SK-N-SH (cell line): ENCODE results near the gene ADAMTS1. TPM values are rescaled to one million over a fixed set of nuclear protein-coding genes. Genes with fewer than 3 reads are reported as not detected.

Experiments
- CTCF ChIA-PET: fragments of 300-600, 350-600 bp; formaldehyde crosslinking; extraction: SDS; loops from one replicate; lab custom pipeline; 2021; lab: Yijun Ruan, JAX
- POLR2A ChIA-PET: fragments of 350-600 bp; sonication (Branson Sonifier 250); formaldehyde crosslinking; extraction: SDS; loops from one replicate; lab custom pipeline; 2020; ENCODE audit warnings: antibody characterized with exemption, inconsistent platforms; lab: Yijun Ruan, JAX
- DNase-seq: peaks from one replicate; pipeline ENCODE4 v3.0.0; 2012
- H2AFZ ChIP-seq: fragments of 200-600 bp; sonication (generic); 2 replicates; pipeline ENCODE4 v1.8.1; 2016; ENCODE audit warnings: antibody characterized with exemption, mild to moderate bottlenecking, low read depth
- H3F3A ChIP-seq: fragments of 200-600 bp; sonication (generic); replicated peaks from 2 replicates; pipeline ENCODE3; 2016; ENCODE audit warnings: antibody characterized with exemption, mild to moderate bottlenecking; ENCODE audit not compliant: insufficient read depth
- H3K27ac ChIP-seq, 2 experiments: fragments of 200-500 bp in 1 of 2; fragments of 200-600 bp in 1 of 2; sonication (Bioruptor generic) in 1 of 2; sonication (generic), shearing (Covaris generic) in 1 of 2; 2 replicates each; pipeline versions ENCODE4 v1.5.1 to v1.6.1; 2014 to 2016; ENCODE audit warnings: low read depth in 2 of 2, inconsistent platforms in 1 of 2, low read length in 1 of 2, mild to moderate bottlenecking in 1 of 2, mixed read lengths in 1 of 2
- H3K27me3 ChIP-seq: fragments of 200-600 bp; sonication (generic), shearing (Covaris generic); 2 replicates; pipeline ENCODE4 v1.6.1; 2016; ENCODE audit warnings: mixed run types; ENCODE audit not compliant: insufficient read depth
- H3K36me3 ChIP-seq, 2 experiments: fragments of 200-500 bp in 1 of 2; fragments of 200-600 bp in 1 of 2; sonication (Bioruptor generic) in 1 of 2; sonication (generic) in 1 of 2; replicated peaks in 1 of 2; 2 replicates each; pipeline versions ENCODE3 to v1.5.1; 2014 to 2016; ENCODE audit warnings: low read length in 1 of 2, mild to moderate bottlenecking in 1 of 2; ENCODE audit not compliant: insufficient read depth in 2 of 2, control insufficient read depth in 1 of 2
- H3K4me1 ChIP-seq, 2 experiments: fragments of 200-500 bp in 1 of 2; fragments of 200-600 bp in 1 of 2; sonication (Bioruptor generic) in 1 of 2; sonication (generic), shearing (Covaris generic) in 1 of 2; 2 replicates each; pipeline versions ENCODE4 v1.5.1 to v1.6.1; 2014 to 2016; ENCODE audit warnings: low read depth in 1 of 2, low read length in 1 of 2, mixed run types in 1 of 2; ENCODE audit not compliant: insufficient read depth in 2 of 2, control insufficient read depth in 1 of 2
- H3K4me2 ChIP-seq: fragments of 200-600 bp; sonication (generic), shearing (Covaris generic); 2 replicates; pipeline ENCODE4 v1.6.1; 2017; ENCODE audit warnings: mixed run types
- H3K4me3 ChIP-seq, 2 experiments: fragments of 200-500 bp in 1 of 2; fragments of 200-600 bp in 1 of 2; sonication (Bioruptor generic) in 1 of 2; sonication (generic), shearing (Covaris generic) in 1 of 2; 2 replicates each; pipeline versions ENCODE4 v1.5.1 to v1.8.1; 2014 to 2016; ENCODE audit warnings: low read depth in 2 of 2, inconsistent platforms in 1 of 2, low read length in 1 of 2, mild to moderate bottlenecking in 1 of 2, mixed read lengths in 1 of 2, moderate library complexity in 1 of 2
- H3K79me2 ChIP-seq: fragments of 200-600 bp; sonication (generic); 2 replicates; pipeline ENCODE4 v1.8.1; 2017; ENCODE audit warnings: mild to moderate bottlenecking; ENCODE audit not compliant: insufficient read depth
- H3K9ac ChIP-seq: fragments of 200-600 bp; sonication (generic); 2 replicates; pipeline ENCODE4 v1.6.1; 2017; ENCODE audit warnings: mixed run types
- H3K9me2 ChIP-seq: fragments of 200-600 bp; sonication (generic); 2 replicates; pipeline ENCODE4 v1.6.1; 2017; ENCODE audit warnings: mixed run types
- H3K9me3 ChIP-seq: fragments of 200-600 bp; sonication (generic); 2 replicates; pipeline ENCODE4 v1.6.1; 2017; ENCODE audit warnings: mixed run types, mild to moderate bottlenecking, moderate library complexity
- H4K20me1 ChIP-seq: fragments of 200-600 bp; sonication (generic); 2 replicates; pipeline ENCODE4 v1.6.1; 2017; ENCODE audit warnings: mild to moderate bottlenecking, mixed run types; ENCODE audit not compliant: insufficient read depth
- ELF1 ChIP-seq: IDR thresholded peaks from 2 replicates; pipeline ENCODE4 v1.4.0; 2012
- EP300 ChIP-seq, 2 experiments: IDR thresholded peaks; 2 replicates each; pipeline versions ENCODE4 v1.4.0 to v1.6.1; 2012; ENCODE audit warnings: borderline replicate concordance in 1 of 2, low read depth in 1 of 2, low read length in 1 of 2
- FOSL2 ChIP-seq: IDR thresholded peaks from 2 replicates; pipeline ENCODE4 v1.4.0; 2012; ENCODE audit warnings: low read depth, mild to moderate bottlenecking, moderate library complexity, borderline replicate concordance
- FOXM1 ChIP-seq: IDR thresholded peaks from 2 replicates; pipeline ENCODE4 v1.4.0; 2012; ENCODE audit warnings: low read depth, mild to moderate bottlenecking
- GATA2 ChIP-seq: sonication (generic); formaldehyde crosslinking; IDR thresholded peaks from 2 replicates; pipeline ENCODE4 v1.5.0; 2020; ENCODE audit warnings: mild to moderate bottlenecking, missing genetic modification reagents
- JUND ChIP-seq: IDR thresholded peaks from 2 replicates; pipeline ENCODE4 v1.4.0; 2012
- MEF2A ChIP-seq: IDR thresholded peaks from 2 replicates; pipeline ENCODE4 v1.4.0; 2012; ENCODE audit warnings: low read depth, borderline replicate concordance
- MXI1 ChIP-seq: IDR thresholded peaks from 2 replicates; pipeline ENCODE4 v1.6.1; 2012; ENCODE audit warnings: mild to moderate bottlenecking, low read depth, low read length, improper control_type of control experiment
- NFIC ChIP-seq: IDR thresholded peaks from 2 replicates; pipeline ENCODE4 v1.4.0; 2012; ENCODE audit warnings: borderline replicate concordance
- NRF1 ChIP-seq: IDR thresholded peaks from 2 replicates; pipeline ENCODE4 v1.6.1; 2012; ENCODE audit warnings: low read depth, mild to moderate bottlenecking, low read length
- POLR2AphosphoS5 ChIP-seq: IDR thresholded peaks from 2 replicates; pipeline ENCODE4 v1.6.1; 2012; ENCODE audit warnings: low read depth, low read length
- RAD21 ChIP-seq: IDR thresholded peaks from 2 replicates; pipeline ENCODE4 v1.6.1; 2012; ENCODE audit warnings: mild to moderate bottlenecking, low read length
- RCOR1 ChIP-seq: fragments of 150-350 bp; IDR thresholded peaks from 2 replicates; pipeline ENCODE4 v1.6.1; 2017; ENCODE audit warnings: antibody characterized with exemption, low read length
- RXRA ChIP-seq: IDR thresholded peaks from 2 replicates; pipeline ENCODE4 v1.4.0; 2012; ENCODE audit warnings: low read depth, mild to moderate bottlenecking, borderline replicate concordance
- SMC3 ChIP-seq: IDR thresholded peaks from 2 replicates; pipeline ENCODE4 v1.6.1; 2012; ENCODE audit warnings: low read depth, low read length, improper control_type of control experiment
- TCF12 ChIP-seq: IDR thresholded peaks from 2 replicates; pipeline ENCODE4 v1.4.0; 2012
- USF1 ChIP-seq: IDR thresholded peaks from 2 replicates; pipeline ENCODE4 v1.4.0; 2012; ENCODE audit warnings: low read depth, borderline replicate concordance
- YY1 ChIP-seq: IDR thresholded peaks from 2 replicates; pipeline ENCODE4 v1.4.0; 2012; ENCODE audit warnings: low read depth, mild to moderate bottlenecking
- WGBS: methylation state at CpG from one replicate; pipeline ENCODE4 v1.1.6; 2017; ENCODE audit warnings: low lambda C conversion rate; 5-methylcytosine and 5-hydroxymethylcytosine counted together
- polyA plus RNA-seq, 3 experiments: library from polyadenylated mRNA; depleted of rRNA; stranded (reverse); fragments of >200 nt; gene quantifications; 2 replicates each; pipeline ENCODE4 v1.2.3, GENCODE V29; 2012
- TF ChIP-seq, protein P1 (sequence below): IDR thresholded peaks from 2 replicates; pipeline ENCODE4 v1.6.1; 2012; ENCODE audit warnings: mild to moderate bottlenecking, low read depth, low read length, moderate library complexity
- TF ChIP-seq, protein P2 (sequence below): IDR thresholded peaks from 2 replicates; pipeline ENCODE4; 2012
- TF ChIP-seq, protein P3 (sequence below): IDR thresholded peaks from 2 replicates; pipeline ENCODE4 v1.4.0; 2012; ENCODE audit warnings: low read depth, borderline replicate concordance
- TF ChIP-seq, protein P4 (sequence below): fragments of 200-600 bp; sonication (generic); IDR thresholded peaks from 2 replicates; pipeline ENCODE4 v1.6.1; 2017; ENCODE audit warnings: antibody characterized with exemption, mild to moderate bottlenecking, moderate library complexity

Gene ADAMTS1
- polyA plus RNA-seq, 1 of the 3 experiments (the other 2 are of a cell fraction): 137 TPM

GRCh38 chr21:26881504-26882228 is 36.5 kb upstream of the ADAMTS1 start:
- WGBS: 25% methylated on average over 4 of the region's 4 CpGs
- Histone ChIP-seq H3F3A (no peaks in the 10 kb centered on the region), H3K79me2 (no peaks in the 10 kb centered on the region), H2AFZ (no peak overlapping the region; the same call in 1 of the 2 replicates), H3K9ac (no peak overlapping the region), H3K9me2 (no peaks in the 10 kb centered on the region), H3K4me1 (no peaks in the 10 kb centered on the region; a peak in 1 of 4 replicates), H4K20me1 (no peaks in the 10 kb centered on the region), H3K36me3 (no peaks in the 10 kb centered on the region), H3K4me3 (no peak overlapping the region), H3K27me3 (no peaks in the 10 kb centered on the region), H3K27ac (peak overlapping the region in 1 of 2 experiments; percentile 16; a peak in 1 of 4 replicates), H3K9me3 (no peaks in the 10 kb centered on the region), H3K4me2 (no peak overlapping the region)
- peak; percentile 39 for DNase-seq
- TF ChIP-seq, protein P1, sequence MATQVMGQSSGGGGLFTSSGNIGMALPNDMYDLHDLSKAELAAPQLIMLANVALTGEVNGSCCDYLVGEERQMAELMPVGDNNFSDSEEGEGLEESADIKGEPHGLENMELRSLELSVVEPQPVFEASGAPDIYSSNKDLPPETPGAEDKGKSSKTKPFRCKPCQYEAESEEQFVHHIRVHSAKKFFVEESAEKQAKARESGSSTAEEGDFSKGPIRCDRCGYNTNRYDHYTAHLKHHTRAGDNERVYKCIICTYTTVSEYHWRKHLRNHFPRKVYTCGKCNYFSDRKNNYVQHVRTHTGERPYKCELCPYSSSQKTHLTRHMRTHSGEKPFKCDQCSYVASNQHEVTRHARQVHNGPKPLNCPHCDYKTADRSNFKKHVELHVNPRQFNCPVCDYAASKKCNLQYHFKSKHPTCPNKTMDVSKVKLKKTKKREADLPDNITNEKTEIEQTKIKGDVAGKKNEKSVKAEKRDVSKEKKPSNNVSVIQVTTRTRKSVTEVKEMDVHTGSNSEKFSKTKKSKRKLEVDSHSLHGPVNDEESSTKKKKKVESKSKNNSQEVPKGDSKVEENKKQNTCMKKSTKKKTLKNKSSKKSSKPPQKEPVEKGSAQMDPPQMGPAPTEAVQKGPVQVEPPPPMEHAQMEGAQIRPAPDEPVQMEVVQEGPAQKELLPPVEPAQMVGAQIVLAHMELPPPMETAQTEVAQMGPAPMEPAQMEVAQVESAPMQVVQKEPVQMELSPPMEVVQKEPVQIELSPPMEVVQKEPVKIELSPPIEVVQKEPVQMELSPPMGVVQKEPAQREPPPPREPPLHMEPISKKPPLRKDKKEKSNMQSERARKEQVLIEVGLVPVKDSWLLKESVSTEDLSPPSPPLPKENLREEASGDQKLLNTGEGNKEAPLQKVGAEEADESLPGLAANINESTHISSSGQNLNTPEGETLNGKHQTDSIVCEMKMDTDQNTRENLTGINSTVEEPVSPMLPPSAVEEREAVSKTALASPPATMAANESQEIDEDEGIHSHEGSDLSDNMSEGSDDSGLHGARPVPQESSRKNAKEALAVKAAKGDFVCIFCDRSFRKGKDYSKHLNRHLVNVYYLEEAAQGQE: no peak
- no peak for TF ChIP-seq FOXM1
- peak in 1 of 2 experiments; percentile 63; a peak in 1 of 4 replicates for TF ChIP-seq EP300 (IDR thresholded peaks at IDR 0.05; ENCODE audit: borderline replicate concordance in 1 of 2, low read depth in 1 of 2, low read length in 1 of 2)
- peak; percentile 51 for TF ChIP-seq RCOR1
- TF ChIP-seq ELF1: no peak
- no peak for TF ChIP-seq MEF2A
- TF ChIP-seq, protein P2, sequence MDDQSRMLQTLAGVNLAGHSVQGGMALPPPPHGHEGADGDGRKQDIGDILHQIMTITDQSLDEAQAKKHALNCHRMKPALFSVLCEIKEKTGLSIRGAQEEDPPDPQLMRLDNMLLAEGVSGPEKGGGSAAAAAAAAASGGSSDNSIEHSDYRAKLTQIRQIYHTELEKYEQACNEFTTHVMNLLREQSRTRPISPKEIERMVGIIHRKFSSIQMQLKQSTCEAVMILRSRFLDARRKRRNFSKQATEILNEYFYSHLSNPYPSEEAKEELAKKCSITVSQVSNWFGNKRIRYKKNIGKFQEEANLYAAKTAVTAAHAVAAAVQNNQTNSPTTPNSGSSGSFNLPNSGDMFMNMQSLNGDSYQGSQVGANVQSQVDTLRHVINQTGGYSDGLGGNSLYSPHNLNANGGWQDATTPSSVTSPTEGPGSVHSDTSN: no peak
- no peak for TF ChIP-seq JUND
- no peak for TF ChIP-seq FOSL2
- TF ChIP-seq MXI1: peak; percentile 52; the same call in 1 of the 2 replicates
- no peak for TF ChIP-seq TCF12
- no peak for TF ChIP-seq NFIC
- TF ChIP-seq NRF1: no peak
- TF ChIP-seq, protein P3, sequence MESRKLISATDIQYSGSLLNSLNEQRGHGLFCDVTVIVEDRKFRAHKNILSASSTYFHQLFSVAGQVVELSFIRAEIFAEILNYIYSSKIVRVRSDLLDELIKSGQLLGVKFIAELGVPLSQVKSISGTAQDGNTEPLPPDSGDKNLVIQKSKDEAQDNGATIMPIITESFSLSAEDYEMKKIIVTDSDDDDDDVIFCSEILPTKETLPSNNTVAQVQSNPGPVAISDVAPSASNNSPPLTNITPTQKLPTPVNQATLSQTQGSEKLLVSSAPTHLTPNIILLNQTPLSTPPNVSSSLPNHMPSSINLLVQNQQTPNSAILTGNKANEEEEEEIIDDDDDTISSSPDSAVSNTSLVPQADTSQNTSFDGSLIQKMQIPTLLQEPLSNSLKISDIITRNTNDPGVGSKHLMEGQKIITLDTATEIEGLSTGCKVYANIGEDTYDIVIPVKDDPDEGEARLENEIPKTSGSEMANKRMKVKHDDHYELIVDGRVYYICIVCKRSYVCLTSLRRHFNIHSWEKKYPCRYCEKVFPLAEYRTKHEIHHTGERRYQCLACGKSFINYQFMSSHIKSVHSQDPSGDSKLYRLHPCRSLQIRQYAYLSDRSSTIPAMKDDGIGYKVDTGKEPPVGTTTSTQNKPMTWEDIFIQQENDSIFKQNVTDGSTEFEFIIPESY: no peak
- no peak for TF ChIP-seq POLR2AphosphoS5
- no peak for TF ChIP-seq RXRA
- no peak for TF ChIP-seq USF1
- no peak for TF ChIP-seq YY1
- peak; percentile 44; the same call in 1 of the 2 replicates for TF ChIP-seq SMC3
- TF ChIP-seq GATA2 (CRISPR knock-in tag): peak; percentile 71
- TF ChIP-seq RAD21: peak; percentile 72
- TF ChIP-seq, protein P4, sequence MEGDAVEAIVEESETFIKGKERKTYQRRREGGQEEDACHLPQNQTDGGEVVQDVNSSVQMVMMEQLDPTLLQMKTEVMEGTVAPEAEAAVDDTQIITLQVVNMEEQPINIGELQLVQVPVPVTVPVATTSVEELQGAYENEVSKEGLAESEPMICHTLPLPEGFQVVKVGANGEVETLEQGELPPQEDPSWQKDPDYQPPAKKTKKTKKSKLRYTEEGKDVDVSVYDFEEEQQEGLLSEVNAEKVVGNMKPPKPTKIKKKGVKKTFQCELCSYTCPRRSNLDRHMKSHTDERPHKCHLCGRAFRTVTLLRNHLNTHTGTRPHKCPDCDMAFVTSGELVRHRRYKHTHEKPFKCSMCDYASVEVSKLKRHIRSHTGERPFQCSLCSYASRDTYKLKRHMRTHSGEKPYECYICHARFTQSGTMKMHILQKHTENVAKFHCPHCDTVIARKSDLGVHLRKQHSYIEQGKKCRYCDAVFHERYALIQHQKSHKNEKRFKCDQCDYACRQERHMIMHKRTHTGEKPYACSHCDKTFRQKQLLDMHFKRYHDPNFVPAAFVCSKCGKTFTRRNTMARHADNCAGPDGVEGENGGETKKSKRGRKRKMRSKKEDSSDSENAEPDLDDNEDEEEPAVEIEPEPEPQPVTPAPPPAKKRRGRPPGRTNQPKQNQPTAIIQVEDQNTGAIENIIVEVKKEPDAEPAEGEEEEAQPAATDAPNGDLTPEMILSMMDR: peak; percentile 67
- CTCF ChIA-PET: interaction anchor here (0.6 to 4.1 kb wide), 23 partner anchors 9 to 1863 kb away, joined by 3 to 19 read pairs (median 4); no protein-coding TSS in a partner anchor
- POLR2A ChIA-PET: no interaction called here
